ENCODE results near the gene CCL18.

Gene CCL18

DNA sequence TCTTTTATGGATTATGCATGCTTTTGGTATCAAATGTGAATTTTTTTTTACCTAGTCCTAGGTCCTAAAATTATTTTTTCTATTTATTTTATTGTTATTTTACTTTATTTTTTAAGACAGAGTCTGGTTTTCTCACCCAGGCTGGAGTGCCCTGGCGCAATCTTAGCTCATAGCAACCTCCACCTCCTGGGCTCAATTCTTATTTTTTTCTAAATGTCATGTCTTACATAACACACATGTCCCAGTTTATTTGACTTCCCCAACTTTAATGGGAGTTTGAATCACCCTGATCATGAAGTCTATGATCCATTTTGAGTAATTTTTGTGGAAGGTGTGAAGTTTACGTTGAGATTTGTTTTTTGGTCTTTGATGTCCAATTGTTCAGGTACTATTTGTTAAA is 3.3 kb upstream of the CCL18 start:
- no peak overlapping the region for H3K4me3 ChIP-seq (ENCODE audit: insufficient read depth, low read length, poor library complexity, severe bottlenecking)
- no peak overlapping the region for H3K4me2 ChIP-seq (ENCODE audit: low read depth, low read length, poor library complexity, severe bottlenecking)
- no peaks in the 10 kb centered on the region for H3K79me2 ChIP-seq (ENCODE audit: insufficient read depth, low read length)
- H3F3A ChIP-seq (ENCODE audit: insufficient read depth): no peaks in the 10 kb centered on the region
- no peaks in the 10 kb centered on the region for H3K36me3 ChIP-seq (ENCODE audit: low read length)
- no peaks in the 10 kb centered on the region for H3K9me3 ChIP-seq (ENCODE audit: insufficient read depth, low read length)
- no peaks in the 10 kb centered on the region for H3K9me2 ChIP-seq (replicated peaks; ENCODE audit: insufficient read depth, low read length)
- no peak overlapping the region for H2AFZ ChIP-seq (ENCODE audit: low read depth, low read length, severe bottlenecking)
- no peaks in the 10 kb centered on the region for H3K27me3 ChIP-seq (ENCODE audit: low read length)
- no peaks in the 10 kb centered on the region for H4K20me1 ChIP-seq (ENCODE audit: low read depth, low read length)
- no peak for TF ChIP-seq EZH2phosphoT487 (conservative IDR thresholded peaks at IDR 0.05; ENCODE audit: low read length)
- TF ChIP-seq, protein P1, sequence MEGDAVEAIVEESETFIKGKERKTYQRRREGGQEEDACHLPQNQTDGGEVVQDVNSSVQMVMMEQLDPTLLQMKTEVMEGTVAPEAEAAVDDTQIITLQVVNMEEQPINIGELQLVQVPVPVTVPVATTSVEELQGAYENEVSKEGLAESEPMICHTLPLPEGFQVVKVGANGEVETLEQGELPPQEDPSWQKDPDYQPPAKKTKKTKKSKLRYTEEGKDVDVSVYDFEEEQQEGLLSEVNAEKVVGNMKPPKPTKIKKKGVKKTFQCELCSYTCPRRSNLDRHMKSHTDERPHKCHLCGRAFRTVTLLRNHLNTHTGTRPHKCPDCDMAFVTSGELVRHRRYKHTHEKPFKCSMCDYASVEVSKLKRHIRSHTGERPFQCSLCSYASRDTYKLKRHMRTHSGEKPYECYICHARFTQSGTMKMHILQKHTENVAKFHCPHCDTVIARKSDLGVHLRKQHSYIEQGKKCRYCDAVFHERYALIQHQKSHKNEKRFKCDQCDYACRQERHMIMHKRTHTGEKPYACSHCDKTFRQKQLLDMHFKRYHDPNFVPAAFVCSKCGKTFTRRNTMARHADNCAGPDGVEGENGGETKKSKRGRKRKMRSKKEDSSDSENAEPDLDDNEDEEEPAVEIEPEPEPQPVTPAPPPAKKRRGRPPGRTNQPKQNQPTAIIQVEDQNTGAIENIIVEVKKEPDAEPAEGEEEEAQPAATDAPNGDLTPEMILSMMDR (IDR thresholded peaks at IDR 0.05; ENCODE audit: insufficient read depth, low read length, poor library complexity, severe bottlenecking): no peak
- H3K27ac ChIP-seq (ENCODE audit: low read depth, low read length): no peak overlapping the region
- H3K9ac ChIP-seq (ENCODE audit: low read length): no peak overlapping the region

DNA sequence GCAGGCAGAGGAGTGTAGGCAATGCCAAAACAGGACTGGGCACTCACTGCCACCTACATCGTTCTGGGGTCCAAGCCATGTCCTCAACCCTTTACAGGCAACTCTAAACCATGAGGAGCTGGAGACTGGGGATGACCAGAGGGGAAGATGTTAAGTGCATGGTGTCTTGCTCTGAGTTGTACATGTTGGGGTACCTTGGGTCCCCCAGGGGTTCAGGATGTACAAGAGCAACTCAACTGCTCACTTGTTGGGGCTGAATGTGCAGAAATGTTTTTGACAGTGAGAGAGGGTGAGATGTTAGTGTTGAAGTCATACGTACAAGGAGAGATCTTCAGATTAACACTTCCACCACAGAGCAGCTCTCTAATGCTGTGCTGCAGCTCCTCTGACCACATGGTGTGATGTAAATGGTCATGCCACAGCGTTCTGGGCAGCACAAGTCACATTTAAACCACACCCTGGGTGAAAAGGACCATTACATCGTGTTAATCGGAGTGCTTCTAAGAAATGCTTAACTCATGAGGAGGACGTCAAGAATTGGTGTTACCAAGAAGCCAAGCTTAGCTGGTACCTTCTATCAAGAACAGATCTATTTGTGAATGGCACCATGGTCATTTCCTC is 2.4 kb downstream of the CCL18 start:
- no peaks in the 10 kb centered on the region for H3K36me3 ChIP-seq (ENCODE audit: low read length)
- no peaks in the 10 kb centered on the region for H3F3A ChIP-seq (ENCODE audit: insufficient read depth)
- H3K79me2 ChIP-seq (ENCODE audit: insufficient read depth, low read length): no peaks in the 10 kb centered on the region
- no peak overlapping the region for H3K27ac ChIP-seq (ENCODE audit: low read depth, low read length)
- no peaks in the 10 kb centered on the region for H3K9me2 ChIP-seq (replicated peaks; ENCODE audit: insufficient read depth, low read length)
- no peaks in the 10 kb centered on the region for H3K9me3 ChIP-seq (ENCODE audit: insufficient read depth, low read length)
- TF ChIP-seq, protein P1 (IDR thresholded peaks at IDR 0.05; ENCODE audit: insufficient read depth, low read length, poor library complexity, severe bottlenecking): no peak
- TF ChIP-seq EZH2phosphoT487 (conservative IDR thresholded peaks at IDR 0.05; ENCODE audit: low read length): no peak
- no peaks in the 10 kb centered on the region for H3K27me3 ChIP-seq (ENCODE audit: low read length)
- H2AFZ ChIP-seq (ENCODE audit: low read depth, low read length, severe bottlenecking): no peak overlapping the region
- H4K20me1 ChIP-seq (ENCODE audit: low read depth, low read length): no peaks in the 10 kb centered on the region
- no peak overlapping the region for H3K4me3 ChIP-seq (ENCODE audit: insufficient read depth, low read length, poor library complexity, severe bottlenecking)
- no peak overlapping the region for H3K4me2 ChIP-seq (ENCODE audit: low read depth, low read length, poor library complexity, severe bottlenecking)
- H3K9ac ChIP-seq (ENCODE audit: low read length): no peak overlapping the region

DNA sequence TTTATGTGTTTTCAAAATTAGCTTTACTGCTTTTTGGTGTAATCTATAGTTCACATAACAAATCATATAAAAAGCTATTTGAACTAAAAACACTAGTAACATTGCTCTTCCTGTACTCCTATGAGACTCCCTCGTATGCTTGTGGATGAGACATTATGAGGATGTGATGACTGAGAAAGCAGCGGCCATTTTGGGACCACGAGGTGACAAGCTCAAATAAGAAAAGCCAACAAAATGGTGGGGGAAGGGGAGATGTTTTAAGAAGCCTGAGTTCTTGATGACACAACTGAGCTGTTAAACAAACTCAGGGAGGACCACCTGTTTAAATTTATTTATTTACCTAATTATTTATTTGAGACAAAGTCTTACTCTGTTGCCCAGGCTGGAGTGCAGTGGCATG is 4.5 kb downstream of the CCL18 start:
- Histone ChIP-seq H3K9ac (ENCODE audit: low read length) (no peak overlapping the region), H4K20me1 (ENCODE audit: low read depth, low read length) (no peaks in the 10 kb centered on the region), H3K36me3 (ENCODE audit: low read length) (no peaks in the 10 kb centered on the region), H3K27ac (ENCODE audit: low read depth, low read length) (no peak overlapping the region), H3K79me2 (ENCODE audit: insufficient read depth, low read length) (no peaks in the 10 kb centered on the region), H3K27me3 (ENCODE audit: low read length) (no peaks in the 10 kb centered on the region), H3K4me3 (ENCODE audit: insufficient read depth, low read length, poor library complexity, severe bottlenecking) (no peak overlapping the region), H2AFZ (ENCODE audit: low read depth, low read length, severe bottlenecking) (no peak overlapping the region), H3F3A (ENCODE audit: insufficient read depth) (no peaks in the 10 kb centered on the region), H3K9me2 (replicated peaks; ENCODE audit: insufficient read depth, low read length) (no peaks in the 10 kb centered on the region), H3K9me3 (ENCODE audit: insufficient read depth, low read length) (no peaks in the 10 kb centered on the region), H3K4me2 (ENCODE audit: low read depth, low read length, poor library complexity, severe bottlenecking) (no peak overlapping the region)
- TF ChIP-seq, protein P1 (IDR thresholded peaks at IDR 0.05; ENCODE audit: insufficient read depth, low read length, poor library complexity, severe bottlenecking): no peak
- TF ChIP-seq EZH2phosphoT487 (conservative IDR thresholded peaks at IDR 0.05; ENCODE audit: low read length): no peak
